ENCODE results near the gene ST7.

ST7 gene

GRCh38 chr7:117143580-117143979, 190.3 kb downstream of the ST7 start:
- Mint-ChIP-seq H3K4me1 (ENCODE audit: low read depth) (peaks cover 4% of the 10 kb centered on the region), H3K9me3 (no peaks in the 10 kb centered on the region), H3K27ac (no peak overlapping the region), H3K27me3 (no peaks in the 10 kb centered on the region), H3K4me3 (no peak overlapping the region), H3K36me3 (ENCODE audit: low read depth) (peaks cover 4% of the 10 kb centered on the region)

DNA sequence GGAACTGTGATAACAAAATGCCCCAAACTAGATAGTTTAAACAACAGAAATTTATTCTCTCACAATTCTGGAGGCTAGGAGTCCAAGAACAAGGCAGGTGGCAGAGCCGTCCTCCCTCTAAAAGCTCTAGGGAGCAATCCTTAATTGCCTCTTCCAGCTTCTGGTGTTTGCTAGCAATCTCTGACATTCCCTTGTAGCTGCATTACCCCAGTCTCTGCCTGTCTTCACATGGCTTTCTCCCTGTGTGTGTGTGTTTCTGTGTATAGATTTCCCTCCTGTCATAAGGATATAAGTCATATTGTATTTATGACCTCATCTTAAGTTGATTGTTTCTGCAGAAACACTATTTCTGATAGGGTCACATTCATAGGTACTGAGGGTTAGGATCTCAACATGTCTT, 192.0 kb downstream of the ST7 start:
- H3K27me3 Mint-ChIP-seq = no peaks in the 10 kb centered on the region
- H3K9me3 Mint-ChIP-seq = no peaks in the 10 kb centered on the region
- no peak overlapping the region for H3K4me3 Mint-ChIP-seq
- no peak overlapping the region for H3K27ac Mint-ChIP-seq
- H3K4me1 Mint-ChIP-seq (ENCODE audit: low read depth) = peaks cover 4% of the 10 kb centered on the region
- H3K36me3 Mint-ChIP-seq (ENCODE audit: low read depth) = peaks cover 4% of the 10 kb centered on the region

DNA sequence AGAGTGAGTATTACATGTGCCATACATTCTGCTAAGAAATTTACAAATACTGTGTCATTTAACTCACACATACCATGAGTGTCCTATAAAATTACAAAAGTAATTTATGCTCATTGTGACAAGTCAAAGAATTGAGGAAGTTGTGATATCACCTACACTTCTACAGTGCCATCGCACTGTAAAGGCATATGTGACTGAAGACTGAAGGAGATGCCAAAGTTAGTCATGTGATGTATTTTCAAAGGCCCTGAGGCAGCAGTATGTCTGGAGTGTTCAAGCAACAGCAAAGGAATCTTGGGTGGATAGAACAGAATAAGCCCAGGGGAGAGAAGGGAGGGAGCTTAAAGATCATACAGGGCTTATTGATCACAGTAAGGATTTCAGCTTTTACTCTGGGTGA, 192.8 kb downstream of the ST7 start:
- Mint-ChIP-seq H3K36me3 (ENCODE audit: low read depth) (peaks cover 4% of the 10 kb centered on the region), H3K4me3 (no peak overlapping the region), H3K9me3 (no peaks in the 10 kb centered on the region), H3K27ac (no peak overlapping the region), H3K4me1 (ENCODE audit: low read depth) (peaks cover 4% of the 10 kb centered on the region), H3K27me3 (no peaks in the 10 kb centered on the region)

DNA sequence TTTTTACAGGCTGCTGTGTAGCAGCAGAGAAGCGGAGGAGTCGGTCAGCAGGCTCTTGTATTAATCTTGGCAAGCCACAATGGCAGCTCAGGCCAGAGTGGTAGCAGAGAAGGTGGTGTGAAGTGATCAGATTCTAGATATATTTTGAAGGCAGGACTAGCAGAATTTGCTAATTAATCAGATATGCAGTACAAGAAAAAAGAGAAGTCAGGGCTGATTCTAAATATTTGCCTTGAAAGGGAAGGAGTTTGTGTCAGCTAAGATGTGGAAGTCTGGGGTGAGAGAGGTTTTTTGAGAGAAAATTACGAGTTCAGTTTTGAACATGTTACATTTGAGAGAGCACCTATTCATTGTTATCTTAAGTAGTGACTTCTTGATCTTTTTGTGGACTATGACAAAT, 193.2 kb downstream of the ST7 start:
- Mint-ChIP-seq H3K36me3 (ENCODE audit: low read depth) (peaks cover 4% of the 10 kb centered on the region), H3K4me1 (ENCODE audit: low read depth) (peaks cover 4% of the 10 kb centered on the region), H3K9me3 (no peaks in the 10 kb centered on the region), H3K27ac (no peak overlapping the region), H3K4me3 (no peak overlapping the region), H3K27me3 (no peaks in the 10 kb centered on the region)

DNA sequence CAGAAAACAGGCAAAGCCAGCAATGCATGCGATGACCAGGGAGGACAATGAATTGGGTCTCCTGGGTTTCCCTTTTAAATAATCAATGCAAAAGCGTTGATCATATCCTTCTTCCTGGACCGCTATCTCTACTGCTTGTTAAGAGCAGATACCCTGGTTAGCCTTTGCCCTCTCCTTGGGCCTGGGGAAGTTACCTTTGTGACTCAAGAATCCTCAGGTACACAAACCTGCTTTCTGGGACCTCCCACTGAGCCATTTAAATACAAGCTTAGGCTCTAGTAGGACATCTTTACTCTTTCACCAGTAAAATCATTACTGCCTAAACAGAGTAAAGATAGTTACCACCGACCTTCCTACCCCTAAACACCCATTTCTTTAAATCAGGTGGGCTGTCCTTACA, 195.7 kb downstream of the ST7 start:
- no peaks in the 10 kb centered on the region for H3K9me3 Mint-ChIP-seq
- H3K4me1 Mint-ChIP-seq (ENCODE audit: low read depth) = no peaks in the 10 kb centered on the region
- no peaks in the 10 kb centered on the region for H3K36me3 Mint-ChIP-seq (ENCODE audit: low read depth)
- no peak overlapping the region for H3K27ac Mint-ChIP-seq
- no peak overlapping the region for H3K4me3 Mint-ChIP-seq
- H3K27me3 Mint-ChIP-seq = no peaks in the 10 kb centered on the region

DNA sequence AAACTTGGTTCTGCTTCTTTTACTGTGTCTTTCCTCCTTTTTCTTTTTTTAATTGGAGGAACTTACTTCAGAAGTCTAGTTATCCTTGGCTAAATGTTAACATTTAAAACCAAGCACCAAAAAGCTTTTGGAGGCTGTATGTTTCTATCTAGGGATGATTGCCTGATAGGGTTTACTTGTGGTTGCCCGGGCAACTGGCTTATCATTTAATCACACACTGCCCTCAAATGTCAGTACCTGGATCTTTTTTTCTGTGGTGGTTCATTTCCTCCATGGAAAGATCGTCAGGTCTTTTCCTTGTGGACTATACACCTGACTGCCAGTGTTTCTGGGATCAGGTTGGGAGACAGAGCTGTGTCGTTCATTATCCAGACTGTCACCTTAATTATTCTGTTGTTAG, 196.4 kb downstream of the ST7 start:
- H3K9me3 Mint-ChIP-seq = no peaks in the 10 kb centered on the region
- H3K4me1 Mint-ChIP-seq (ENCODE audit: low read depth) = no peaks in the 10 kb centered on the region
- no peaks in the 10 kb centered on the region for H3K36me3 Mint-ChIP-seq (ENCODE audit: low read depth)
- no peak overlapping the region for H3K4me3 Mint-ChIP-seq
- H3K27me3 Mint-ChIP-seq = no peaks in the 10 kb centered on the region
- no peak overlapping the region for H3K27ac Mint-ChIP-seq

DNA sequence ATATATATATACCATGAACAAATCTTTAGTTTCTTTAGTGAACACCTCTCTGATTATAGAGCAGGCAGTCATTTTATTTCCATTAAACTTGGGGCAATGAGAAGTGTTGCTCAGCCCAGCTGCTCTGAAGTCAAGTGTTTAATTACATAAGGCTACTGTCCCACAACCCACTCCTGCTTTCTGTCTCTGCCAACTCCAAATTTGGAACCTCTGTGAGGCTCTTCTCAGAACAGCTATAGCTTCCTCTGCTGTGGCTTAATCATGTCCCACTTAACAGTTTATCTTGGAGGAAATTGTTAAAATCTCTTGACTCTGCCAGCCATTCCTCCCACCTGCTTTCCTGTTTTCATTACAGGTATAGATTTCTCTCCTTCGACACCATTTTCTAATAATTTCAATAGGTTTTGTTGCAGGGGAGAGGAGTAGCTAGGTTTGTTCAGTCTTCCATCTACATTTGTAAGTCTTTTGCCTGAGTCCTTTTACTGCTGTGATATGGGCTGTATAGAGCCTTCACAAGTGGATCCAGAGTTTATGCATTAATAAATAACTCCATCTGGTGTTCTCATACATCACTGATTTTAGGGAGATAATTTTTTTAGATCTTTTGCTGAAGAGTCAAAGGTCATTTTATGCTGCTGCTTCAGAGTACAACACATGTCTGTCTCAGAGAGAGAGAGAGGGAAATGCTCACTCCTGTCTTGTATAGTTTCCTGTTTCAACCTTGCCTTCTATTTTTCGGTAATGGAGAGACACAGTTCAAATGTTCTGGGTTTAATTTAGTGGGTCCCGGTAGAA, 199.1 kb downstream of the ST7 start:
- Mint-ChIP-seq H3K4me1 (ENCODE audit: low read depth) (no peaks in the 10 kb centered on the region), H3K4me3 (no peak overlapping the region), H3K27ac (no peak overlapping the region), H3K27me3 (no peaks in the 10 kb centered on the region), H3K9me3 (no peaks in the 10 kb centered on the region), H3K36me3 (ENCODE audit: low read depth) (no peaks in the 10 kb centered on the region)

DNA sequence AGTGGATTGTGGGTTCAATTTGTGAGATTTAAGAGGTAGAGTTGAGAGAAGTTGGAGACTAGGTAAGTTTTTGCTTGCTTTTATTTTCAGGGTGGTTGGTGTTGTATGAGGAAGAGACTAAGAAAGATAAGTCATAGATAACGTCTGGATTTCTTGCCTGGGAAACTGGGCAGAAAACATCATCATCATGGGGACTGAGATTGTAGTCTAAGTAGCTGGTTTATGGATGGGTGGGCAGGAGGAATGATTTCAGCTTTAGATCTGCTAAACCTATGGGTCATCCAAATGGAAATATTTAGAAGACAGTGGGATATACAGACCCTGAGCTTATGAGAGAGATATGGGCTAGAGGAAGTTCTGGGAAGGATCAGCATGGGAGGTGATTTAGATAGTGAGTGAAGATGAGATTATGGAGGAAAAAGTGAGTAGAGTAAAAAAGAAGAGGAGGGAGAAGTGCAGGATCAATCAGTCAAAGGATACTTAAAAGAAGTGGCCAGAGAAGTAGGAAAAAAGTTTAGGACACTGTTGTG, 199.8 kb downstream of the ST7 start:
- Mint-ChIP-seq H3K4me3 (no peak overlapping the region), H3K9me3 (no peaks in the 10 kb centered on the region), H3K36me3 (ENCODE audit: low read depth) (no peaks in the 10 kb centered on the region), H3K4me1 (ENCODE audit: low read depth) (no peaks in the 10 kb centered on the region), H3K27me3 (no peaks in the 10 kb centered on the region), H3K27ac (no peak overlapping the region)

- no peaks in the 10 kb centered on the region for H3K4me1 Mint-ChIP-seq (ENCODE audit: low read depth)
- no peak overlapping the region for H3K4me3 Mint-ChIP-seq
- no peaks in the 10 kb centered on the region for H3K36me3 Mint-ChIP-seq (ENCODE audit: low read depth)
- no peaks in the 10 kb centered on the region for H3K9me3 Mint-ChIP-seq
- H3K27me3 Mint-ChIP-seq = no peaks in the 10 kb centered on the region
- H3K27ac Mint-ChIP-seq = no peak overlapping the region
Measured at GRCh38 chr7:117154721-117155120, 201.4 kb downstream of the ST7 start.

DNA sequence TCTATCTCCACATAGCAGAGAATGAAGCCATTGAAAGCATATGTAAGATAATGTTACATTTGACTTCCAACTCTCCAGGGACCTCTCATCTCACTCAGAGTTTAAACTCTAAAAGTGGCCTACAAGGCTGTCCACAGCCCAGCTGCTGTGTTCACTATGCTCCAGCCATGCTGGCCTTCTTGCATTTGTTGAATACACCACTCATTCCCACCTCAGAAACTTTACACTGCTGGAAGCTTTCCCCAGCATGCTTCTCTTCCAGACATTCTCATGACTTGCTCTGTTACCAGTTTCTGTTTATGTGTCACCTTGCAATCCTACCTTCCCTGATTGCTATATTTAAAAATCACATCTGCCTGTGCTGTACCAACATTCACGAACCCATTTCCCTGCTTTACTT, 202.4 kb downstream of the ST7 start:
- H3K4me1 Mint-ChIP-seq (ENCODE audit: low read depth) = no peaks in the 10 kb centered on the region
- no peak overlapping the region for H3K27ac Mint-ChIP-seq
- no peak overlapping the region for H3K4me3 Mint-ChIP-seq
- no peaks in the 10 kb centered on the region for H3K36me3 Mint-ChIP-seq (ENCODE audit: low read depth)
- no peaks in the 10 kb centered on the region for H3K9me3 Mint-ChIP-seq
- no peaks in the 10 kb centered on the region for H3K27me3 Mint-ChIP-seq

GRCh38 chr7:117157241-117158209, 204.2 kb downstream of the ST7 start:
- no peak overlapping the region for H3K27ac Mint-ChIP-seq
- no peaks in the 10 kb centered on the region for H3K36me3 Mint-ChIP-seq (ENCODE audit: low read depth)
- no peaks in the 10 kb centered on the region for H3K9me3 Mint-ChIP-seq
- no peaks in the 10 kb centered on the region for H3K27me3 Mint-ChIP-seq
- H3K4me3 Mint-ChIP-seq = no peak overlapping the region
- H3K4me1 Mint-ChIP-seq (ENCODE audit: low read depth) = no peaks in the 10 kb centered on the region

- H3K36me3 Mint-ChIP-seq (ENCODE audit: low read depth) = no peaks in the 10 kb centered on the region
- no peak overlapping the region for H3K27ac Mint-ChIP-seq
- no peaks in the 10 kb centered on the region for H3K27me3 Mint-ChIP-seq
- H3K4me1 Mint-ChIP-seq (ENCODE audit: low read depth) = no peaks in the 10 kb centered on the region
- H3K9me3 Mint-ChIP-seq = no peaks in the 10 kb centered on the region
- no peak overlapping the region for H3K4me3 Mint-ChIP-seq
Measured at GRCh38 chr7:117158941-117159697, 205.8 kb downstream of the ST7 start.

DNA sequence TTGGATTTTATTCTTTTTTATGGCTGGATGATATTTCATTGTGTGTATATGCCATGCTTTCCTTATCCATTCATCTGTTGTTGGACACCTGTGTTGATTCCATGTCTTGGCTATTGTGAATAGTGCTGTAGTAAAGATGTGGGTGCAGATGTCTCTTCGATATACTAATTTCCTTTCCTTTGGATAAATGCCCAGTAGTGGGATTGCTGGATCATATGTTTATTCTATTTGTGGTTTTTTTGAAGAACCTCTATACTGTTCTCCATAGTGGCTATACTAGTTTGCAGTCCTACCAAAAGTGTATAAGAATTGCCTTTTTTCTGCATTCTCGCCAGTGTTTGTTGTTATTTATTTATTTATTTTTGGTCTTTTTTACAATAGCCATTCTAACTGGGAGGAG, 209.8 kb downstream of the ST7 start:
- Mint-ChIP-seq H3K36me3 (ENCODE audit: low read depth) (no peaks in the 10 kb centered on the region), H3K4me3 (no peak overlapping the region), H3K27ac (no peak overlapping the region), H3K9me3 (no peaks in the 10 kb centered on the region), H3K4me1 (ENCODE audit: low read depth) (no peaks in the 10 kb centered on the region), H3K27me3 (no peaks in the 10 kb centered on the region)

GRCh38 chr7:117164620-117165019, 211.3 kb downstream of the ST7 start:
- no peaks in the 10 kb centered on the region for H3K27me3 Mint-ChIP-seq
- no peaks in the 10 kb centered on the region for H3K4me1 Mint-ChIP-seq (ENCODE audit: low read depth)
- no peak overlapping the region for H3K27ac Mint-ChIP-seq
- no peaks in the 10 kb centered on the region for H3K9me3 Mint-ChIP-seq
- no peak overlapping the region for H3K4me3 Mint-ChIP-seq
- H3K36me3 Mint-ChIP-seq (ENCODE audit: low read depth) = no peaks in the 10 kb centered on the region

- H3K27ac Mint-ChIP-seq = no peak overlapping the region
- no peaks in the 10 kb centered on the region for H3K27me3 Mint-ChIP-seq
- H3K9me3 Mint-ChIP-seq = no peaks in the 10 kb centered on the region
- no peak overlapping the region for H3K4me3 Mint-ChIP-seq
- H3K4me1 Mint-ChIP-seq (ENCODE audit: low read depth) = no peaks in the 10 kb centered on the region
- no peaks in the 10 kb centered on the region for H3K36me3 Mint-ChIP-seq (ENCODE audit: low read depth)
Measured at GRCh38 chr7:117165656-117166055, 212.4 kb downstream of the ST7 start.
